HFFc6 (cell line): ENCODE results near the gene MAOB. TPM values are rescaled to one million over a fixed set of nuclear protein-coding genes. Genes with fewer than 3 reads are reported as not detected.

ENCODE experiments used
- DNase-seq: peaks from one replicate; pipeline ENCODE4 v3.0.0-alpha.2; 2018
- H3K27ac Mint-ChIP-seq: 2 replicates; pipeline ENCODE4 v1.8.0; 2020; ENCODE audit warnings: mild to moderate bottlenecking, mixed read lengths
- H3K27me3 Mint-ChIP-seq: 2 replicates; pipeline ENCODE4 v1.8.0; 2021; ENCODE audit warnings: mild to moderate bottlenecking, moderate library complexity, mixed read lengths; ENCODE audit not compliant: insufficient read depth
- H3K36me3 Mint-ChIP-seq: 2 replicates; pipeline ENCODE4 v1.8.0; 2021; ENCODE audit warnings: low read depth, mixed read lengths
- H3K4me1 Mint-ChIP-seq: 2 replicates; pipeline ENCODE4 v1.8.0; 2020; ENCODE audit warnings: low read depth, mixed read lengths
- H3K4me3 Mint-ChIP-seq: 2 replicates; pipeline ENCODE4 v1.8.0; 2020; ENCODE audit warnings: mild to moderate bottlenecking, moderate library complexity, mixed read lengths
- H3K9me3 Mint-ChIP-seq: 2 replicates; pipeline ENCODE4 v1.8.0; 2020; ENCODE audit warnings: mild to moderate bottlenecking, mixed read lengths
- total RNA-seq, 6 experiments: library from RNA; stranded (reverse); fragmentation: NEBNext Ultra II Directional; extraction: Animal tissue kit (Norgen Biotek cat#: 25700); gene quantifications; 2 replicates in 1 of 6; 3 replicates in 5 of 6; pipeline ENCODE4 v1.2.3, GENCODE V29; 2021
- TF ChIP-seq, protein P1 (sequence below): fragments of 200-600 bp; sonication (generic); IDR thresholded peaks from 2 replicates; pipeline ENCODE4 v1.5.0; 2021; ENCODE audit warnings: antibody characterized with exemption, mild to moderate bottlenecking

MAOB gene
- total RNA-seq, 6 experiments from 2014 or later, result not detected

DNA sequence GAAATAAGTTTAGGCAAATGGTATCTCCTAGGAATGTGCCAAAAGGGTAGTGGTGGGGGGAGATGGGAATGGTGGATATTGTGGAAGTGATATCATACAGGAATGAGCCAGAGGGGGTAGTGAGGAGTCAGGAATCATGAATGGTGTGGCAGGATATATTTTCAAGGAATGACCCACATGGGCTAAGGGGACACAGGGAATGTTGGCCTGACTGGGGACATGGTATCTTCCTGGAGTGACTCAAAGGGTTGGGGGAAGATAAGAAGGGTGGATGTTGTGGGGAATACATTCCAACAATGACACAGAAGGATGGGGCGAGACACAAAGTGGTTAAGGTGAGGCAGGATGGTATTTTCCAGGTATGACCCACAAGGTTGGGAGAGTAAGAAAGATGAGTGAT is 165.6 kb downstream of the MAOB start:
- H3K4me1 Mint-ChIP-seq, result no peaks in the 10 kb centered on the region
- H3K9me3 Mint-ChIP-seq, result no peaks in the 10 kb centered on the region
- no peak for DNase-seq
- no peak overlapping the region for H3K4me3 Mint-ChIP-seq
- no peaks in the 10 kb centered on the region for H3K27me3 Mint-ChIP-seq
- H3K27ac Mint-ChIP-seq, result no peak overlapping the region
- TF ChIP-seq, protein P1, sequence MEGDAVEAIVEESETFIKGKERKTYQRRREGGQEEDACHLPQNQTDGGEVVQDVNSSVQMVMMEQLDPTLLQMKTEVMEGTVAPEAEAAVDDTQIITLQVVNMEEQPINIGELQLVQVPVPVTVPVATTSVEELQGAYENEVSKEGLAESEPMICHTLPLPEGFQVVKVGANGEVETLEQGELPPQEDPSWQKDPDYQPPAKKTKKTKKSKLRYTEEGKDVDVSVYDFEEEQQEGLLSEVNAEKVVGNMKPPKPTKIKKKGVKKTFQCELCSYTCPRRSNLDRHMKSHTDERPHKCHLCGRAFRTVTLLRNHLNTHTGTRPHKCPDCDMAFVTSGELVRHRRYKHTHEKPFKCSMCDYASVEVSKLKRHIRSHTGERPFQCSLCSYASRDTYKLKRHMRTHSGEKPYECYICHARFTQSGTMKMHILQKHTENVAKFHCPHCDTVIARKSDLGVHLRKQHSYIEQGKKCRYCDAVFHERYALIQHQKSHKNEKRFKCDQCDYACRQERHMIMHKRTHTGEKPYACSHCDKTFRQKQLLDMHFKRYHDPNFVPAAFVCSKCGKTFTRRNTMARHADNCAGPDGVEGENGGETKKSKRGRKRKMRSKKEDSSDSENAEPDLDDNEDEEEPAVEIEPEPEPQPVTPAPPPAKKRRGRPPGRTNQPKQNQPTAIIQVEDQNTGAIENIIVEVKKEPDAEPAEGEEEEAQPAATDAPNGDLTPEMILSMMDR, result no peak
- H3K36me3 Mint-ChIP-seq, result no peaks in the 10 kb centered on the region

Other genes with a start within 250 kb of the MAOB start
- gene MAOA, start 226.2 kb downstream of the MAOB start, total RNA-seq, result under 1 TPM in 3 of 6 experiments, not detected in 3; 0.07 to 0.25 (median 0.07) TPM
- gene NDP, start 90.9 kb upstream of the MAOB start, total RNA-seq, result under 1 TPM in 2 of 6 experiments, not detected in 4; 0.09 to 0.31 TPM